Activated naive CD4-positive, alpha-beta T cell treated with anti-CD3 and anti-CD28 coated beads for 36 hours (primary cell): ENCODE results near the gene MMP15. TPM values are rescaled to one million over a fixed set of nuclear protein-coding genes. Genes with fewer than 3 reads are reported as not detected.

ENCODE experiments used
- CTCF ChIA-PET: fragments of 350-600 bp; sonication (Branson Sonifier 250); formaldehyde crosslinking; loops from one replicate; lab custom pipeline; 2021; ENCODE audit warnings: antibody characterized with exemption; lab: Charles Lee
- DNase-seq: peaks from one replicate; pipeline ENCODE4 v3.0.0-alpha.2; 2020
- H3K27ac Mint-ChIP-seq: one replicate; pipeline ENCODE4 v1.8.0; 2021; ENCODE audit warnings: mild to moderate bottlenecking, mixed read lengths
- H3K27me3 Mint-ChIP-seq: one replicate; pipeline ENCODE4 v1.8.0; 2021; ENCODE audit warnings: low read depth, mixed read lengths
- H3K36me3 Mint-ChIP-seq: one replicate; pipeline ENCODE4 v1.8.0; 2021; ENCODE audit warnings: low read depth, mixed read lengths
- H3K4me1 Mint-ChIP-seq: one replicate; pipeline ENCODE4 v1.8.0; 2021; ENCODE audit warnings: low read depth, mixed read lengths
- H3K4me3 Mint-ChIP-seq: one replicate; pipeline ENCODE4 v1.8.0; 2021; ENCODE audit warnings: mild to moderate bottlenecking, moderate library complexity, mixed read lengths
- H3K9me3 Mint-ChIP-seq: one replicate; pipeline ENCODE4 v1.8.0; 2021; ENCODE audit warnings: mixed read lengths
- intact Hi-C: fragments of 100-400 bp; cut with micrococcal nuclease; formaldehyde crosslinking; loops from one replicate; pipeline ENCODE4 v1.15.1; 2023
- total RNA-seq, 2 experiments: library from RNA; stranded (reverse); gene quantifications; one replicate each; pipeline ENCODE4 v1.2.3, GENCODE V29; 2021

Gene MMP15
- total RNA-seq, 2 experiments from 2014 or later, result 0.12 to 0.24 TPM

GRCh38 chr16:58010886-58011285 is 14.7 kb upstream of the MMP15 start:
- no peak for DNase-seq
- Mint-ChIP-seq H3K27ac (no peak overlapping the region), H3K9me3 (peaks cover 2% of the 10 kb centered on the region), H3K4me3 (no peak overlapping the region), H3K4me1 (no peaks in the 10 kb centered on the region), H3K27me3 (no peaks in the 10 kb centered on the region), H3K36me3 (peaks cover 23% of the 10 kb centered on the region)
- CTCF ChIA-PET, result interaction anchor here (0.7 to 1.0 kb wide), 3 partner anchors 10 to 477 kb away, joined by 3 to 4 read pairs (median 3); partner anchors contain the start of gene USB1
- intact Hi-C loops, result no loop called here

- Mint-ChIP-seq H3K27me3 (no peaks in the 10 kb centered on the region), H3K27ac (no peak overlapping the region), H3K9me3 (peaks cover under 1% of the 10 kb centered on the region), H3K4me3 (no peak overlapping the region), H3K36me3 (peaks cover 22% of the 10 kb centered on the region), H3K4me1 (no peaks in the 10 kb centered on the region)
- no peak for DNase-seq
- CTCF ChIA-PET, result no interaction called here
- intact Hi-C loops, result no loop called here
Observed at GRCh38 chr16:58011652-58012051, 13.9 kb upstream of the MMP15 start.

GRCh38 chr16:58012481-58012880 is 13.1 kb upstream of the MMP15 start:
- no peaks in the 10 kb centered on the region for H3K4me1 Mint-ChIP-seq
- H3K9me3 Mint-ChIP-seq, result no peaks in the 10 kb centered on the region
- no peak for DNase-seq
- H3K36me3 Mint-ChIP-seq, result peaks cover 15% of the 10 kb centered on the region
- no peak overlapping the region for H3K4me3 Mint-ChIP-seq
- CTCF ChIA-PET, result interaction anchor here (2.1 to 2.2 kb wide), 2 partner anchors 7 to 113 kb away, joined by 4 to 8 read pairs; no protein-coding TSS in a partner anchor
- no peaks in the 10 kb centered on the region for H3K27me3 Mint-ChIP-seq
- intact Hi-C loops, result no loop called here
- H3K27ac Mint-ChIP-seq, result no peak overlapping the region

- CTCF ChIA-PET, result interaction anchor here (0.6 to 2.2 kb wide), 5 partner anchors 8 to 219 kb away, joined by 3 to 8 read pairs (median 4); no protein-coding TSS in a partner anchor
- DNase-seq, result no peak
- H3K27ac Mint-ChIP-seq, result no peak overlapping the region
- H3K27me3 Mint-ChIP-seq, result no peaks in the 10 kb centered on the region
- intact Hi-C loops, result no loop called here
- H3K9me3 Mint-ChIP-seq, result no peaks in the 10 kb centered on the region
- H3K4me1 Mint-ChIP-seq, result no peaks in the 10 kb centered on the region
- H3K36me3 Mint-ChIP-seq, result peaks cover 14% of the 10 kb centered on the region
- no peak overlapping the region for H3K4me3 Mint-ChIP-seq
Observed at GRCh38 chr16:58013201-58013956, 12.2 kb upstream of the MMP15 start.

GRCh38 chr16:58016840-58017446 is 8.6 kb upstream of the MMP15 start:
- H3K27ac Mint-ChIP-seq, result no peak overlapping the region
- CTCF ChIA-PET, result no interaction called here
- no peak for DNase-seq
- H3K27me3 Mint-ChIP-seq, result no peaks in the 10 kb centered on the region
- H3K4me1 Mint-ChIP-seq, result peaks cover 8% of the 10 kb centered on the region
- H3K36me3 Mint-ChIP-seq, result peaks cover 9% of the 10 kb centered on the region
- H3K4me3 Mint-ChIP-seq, result no peak overlapping the region
- H3K9me3 Mint-ChIP-seq, result no peaks in the 10 kb centered on the region
- intact Hi-C loops, result no loop called here

GRCh38 chr16:58018803-58019202 is 6.8 kb upstream of the MMP15 start:
- Mint-ChIP-seq H3K27ac (no peak overlapping the region), H3K36me3 (peaks cover 3% of the 10 kb centered on the region), H3K4me3 (no peak overlapping the region), H3K27me3 (no peaks in the 10 kb centered on the region), H3K9me3 (no peaks in the 10 kb centered on the region), H3K4me1 (peaks cover 8% of the 10 kb centered on the region)
- DNase-seq, result no peak
- intact Hi-C loops, result no loop called here
- CTCF ChIA-PET, result interaction anchor here (1.2 kb wide), 1 partner anchor 103 kb away, joined by 6 read pairs; no protein-coding TSS in a partner anchor

- peaks cover 14% of the 10 kb centered on the region for H3K4me1 Mint-ChIP-seq
- no peaks in the 10 kb centered on the region for H3K27me3 Mint-ChIP-seq
- H3K9me3 Mint-ChIP-seq, result no peaks in the 10 kb centered on the region
- no peak for DNase-seq
- intact Hi-C loops, result loop anchor here (1.0 to 10.0 kb wide), 4 partner anchors 109 to 715 kb away; partner anchors contain the start of genes CFAP20 and GOT2
- peak overlapping the region; percentile 12 for H3K27ac Mint-ChIP-seq
- peaks cover 3% of the 10 kb centered on the region for H3K36me3 Mint-ChIP-seq
- CTCF ChIA-PET, result interaction anchor here (1.2 kb wide), 1 partner anchor 102 kb away, joined by 6 read pairs; no protein-coding TSS in a partner anchor
- H3K4me3 Mint-ChIP-seq, result no peak overlapping the region
Observed at GRCh38 chr16:58019866-58020538, 5.6 kb upstream of the MMP15 start.

GRCh38 chr16:58020628-58021521 is 4.7 kb upstream of the MMP15 start:
- Mint-ChIP-seq H3K36me3 (peaks cover 3% of the 10 kb centered on the region), H3K9me3 (no peaks in the 10 kb centered on the region), H3K4me3 (no peak overlapping the region), H3K27me3 (no peaks in the 10 kb centered on the region), H3K27ac (no peak overlapping the region), H3K4me1 (peaks cover 15% of the 10 kb centered on the region)
- CTCF ChIA-PET, result interaction anchor here (1.1 kb wide), 1 partner anchor 101 kb away, joined by 4 read pairs; no protein-coding TSS in a partner anchor
- DNase-seq, result peak; percentile 84
- intact Hi-C loops, result loop anchor here (1.0 to 10.0 kb wide), 4 partner anchors 108 to 714 kb away; partner anchors contain the start of genes CFAP20 and GOT2

- H3K9me3 Mint-ChIP-seq, result no peaks in the 10 kb centered on the region
- no peak overlapping the region for H3K27ac Mint-ChIP-seq
- intact Hi-C loops, result loop anchor here (5.0 to 10.0 kb wide), 2 partner anchors 465 to 713 kb away; partner anchors contain the start of gene GOT2
- no peak for DNase-seq
- no peak overlapping the region for H3K4me3 Mint-ChIP-seq
- H3K27me3 Mint-ChIP-seq, result no peaks in the 10 kb centered on the region
- CTCF ChIA-PET, result interaction anchor here (1.1 kb wide), 1 partner anchor 100 kb away, joined by 4 read pairs; no protein-coding TSS in a partner anchor
- peaks cover 15% of the 10 kb centered on the region for H3K4me1 Mint-ChIP-seq
- H3K36me3 Mint-ChIP-seq, result peaks cover 3% of the 10 kb centered on the region
Observed at GRCh38 chr16:58021661-58022551, 3.6 kb upstream of the MMP15 start.

GRCh38 chr16:58022601-58023371 is 2.8 kb upstream of the MMP15 start:
- DNase-seq, result no peak
- Mint-ChIP-seq H3K36me3 (peaks cover 3% of the 10 kb centered on the region), H3K4me1 (peaks cover 15% of the 10 kb centered on the region), H3K4me3 (no peak overlapping the region), H3K27ac (no peak overlapping the region), H3K27me3 (no peaks in the 10 kb centered on the region), H3K9me3 (no peaks in the 10 kb centered on the region)
- CTCF ChIA-PET, result interaction anchor here (0.6 to 2.2 kb wide), 6 partner anchors 9 to 174 kb away, joined by 3 to 10 read pairs (median 4); no protein-coding TSS in a partner anchor
- intact Hi-C loops, result loop anchor here (5.0 to 10.0 kb wide), 2 partner anchors 465 to 712 kb away; partner anchors contain the start of gene GOT2
